Measurements from ENCODE around the gene SLIRP.
"Not testable (repeated sequence)": the region's sequence is repeated elsewhere in the genome, so short reads cannot be mapped to it uniquely, and the experiment has no call there.

SLIRP gene

DNA sequence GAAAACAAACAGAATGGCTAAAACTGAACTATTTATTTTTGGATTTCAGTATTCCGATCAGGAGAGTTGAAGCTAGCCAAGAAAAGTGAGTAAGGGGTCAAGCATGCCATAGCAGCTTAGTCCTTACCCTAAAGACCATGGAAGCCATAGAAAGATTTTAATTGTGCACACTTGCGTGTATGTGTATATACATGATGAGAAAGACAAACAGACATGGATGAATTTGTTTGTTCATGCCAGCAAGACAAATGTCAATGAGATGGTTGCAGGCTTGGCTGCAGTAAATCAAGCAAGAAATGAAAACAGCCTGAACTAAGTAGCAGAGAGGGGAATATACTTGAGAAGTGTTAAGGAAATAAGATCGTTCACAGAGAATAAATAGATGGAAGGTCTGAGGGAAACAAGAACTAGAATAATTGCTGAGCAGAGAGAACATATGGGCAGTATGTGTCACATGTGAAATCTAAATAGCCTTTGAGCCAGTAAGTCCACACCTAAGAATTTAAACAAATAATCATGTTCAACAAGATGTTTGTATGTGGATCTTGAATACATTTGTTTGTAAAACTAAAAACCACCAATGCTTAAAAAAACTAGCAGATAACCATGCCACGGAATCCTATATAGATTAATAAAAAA lies 38.3 kb downstream of the SLIRP start:
- no peak for DNase-seq

DNA sequence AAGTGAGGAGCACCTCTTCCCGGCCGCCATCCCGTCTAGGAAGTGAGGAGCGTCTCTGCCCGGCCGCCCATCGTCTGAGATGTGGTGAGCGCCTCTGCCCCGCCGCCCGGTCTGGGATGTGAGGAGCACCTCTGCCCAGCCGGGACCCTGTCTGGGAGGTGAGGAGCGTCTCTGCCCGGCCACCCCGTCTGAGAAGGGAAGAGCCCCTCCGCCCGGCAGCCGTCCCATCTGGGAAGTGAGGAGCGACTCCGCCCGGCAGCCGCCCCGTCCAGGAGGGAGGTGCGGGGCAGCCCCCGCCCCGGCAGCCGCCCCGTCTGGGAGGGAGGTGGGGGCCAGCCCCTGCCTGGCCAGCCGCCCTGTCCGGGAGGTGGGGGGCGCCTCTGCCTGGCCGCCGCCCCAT lies 39.5 kb downstream of the SLIRP start:
- not testable (repeated sequence) for DNase-seq

DNA sequence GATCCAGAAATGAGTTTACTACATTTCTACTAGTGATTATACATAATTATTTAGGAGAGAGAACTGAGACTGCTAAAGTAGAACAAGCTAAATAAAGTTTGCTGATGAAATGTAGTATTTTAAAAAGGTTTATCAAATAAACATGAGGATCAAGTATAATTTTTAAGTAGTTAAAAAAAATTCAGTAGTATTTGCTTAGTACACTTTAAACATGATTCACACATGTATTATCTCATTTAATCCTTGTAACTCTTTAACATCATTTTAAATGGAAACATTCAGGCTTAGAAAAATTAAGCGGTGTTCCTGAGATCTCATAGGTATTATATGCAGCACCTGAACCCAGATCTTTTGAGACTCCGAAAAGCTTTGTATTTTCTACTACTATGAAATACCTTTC lies 44.4 kb downstream of the SLIRP start:
- DNase-seq: no peak

DNA sequence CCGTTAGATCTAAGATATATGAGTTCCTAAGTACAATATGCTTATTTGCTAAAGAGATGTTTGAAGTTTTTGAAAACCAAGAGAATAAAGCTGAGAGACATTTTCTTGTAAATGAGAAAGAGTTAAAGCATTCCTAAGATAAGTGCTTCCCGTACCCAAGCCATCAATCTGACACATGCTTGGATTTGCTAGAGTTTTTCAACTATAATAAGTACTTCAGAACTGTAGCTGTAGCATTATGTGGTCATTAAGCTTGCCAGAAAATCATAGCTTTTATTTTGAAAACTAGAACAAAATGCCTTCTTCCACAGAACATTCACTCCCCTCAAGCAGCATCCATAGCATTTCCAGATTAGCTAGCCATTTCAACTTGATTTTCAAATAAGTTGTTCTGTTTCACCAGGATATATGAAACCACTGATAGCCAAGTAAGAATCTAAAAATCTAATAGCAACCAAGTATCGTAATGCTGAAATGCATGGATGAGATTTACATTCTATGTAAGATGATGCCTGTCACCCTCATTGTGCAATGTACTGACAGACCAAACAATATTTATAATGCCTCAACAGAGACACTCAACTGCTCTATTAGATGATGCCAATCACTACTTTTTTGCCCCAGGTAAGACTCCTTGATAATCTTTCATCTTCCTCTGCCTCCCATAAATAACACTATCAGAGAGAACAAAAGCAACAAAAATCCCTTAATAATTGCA lies 45.1 kb downstream of the SLIRP start:
- no peak for DNase-seq

- no peak for DNase-seq
These were observed 52.7 kb downstream of the SLIRP start, which contains the start of gene SNW1 for GRCh38 chr14:77760381-77761204. SNW1 (minus strand) TSS chr14:77761156; CDS start chr14:77761127, 29 bp downstream.

GRCh38 chr14:77761205-77761931 lies 53.5 kb downstream of the SLIRP start:
- DNase-seq: peak; percentile 63

DNA sequence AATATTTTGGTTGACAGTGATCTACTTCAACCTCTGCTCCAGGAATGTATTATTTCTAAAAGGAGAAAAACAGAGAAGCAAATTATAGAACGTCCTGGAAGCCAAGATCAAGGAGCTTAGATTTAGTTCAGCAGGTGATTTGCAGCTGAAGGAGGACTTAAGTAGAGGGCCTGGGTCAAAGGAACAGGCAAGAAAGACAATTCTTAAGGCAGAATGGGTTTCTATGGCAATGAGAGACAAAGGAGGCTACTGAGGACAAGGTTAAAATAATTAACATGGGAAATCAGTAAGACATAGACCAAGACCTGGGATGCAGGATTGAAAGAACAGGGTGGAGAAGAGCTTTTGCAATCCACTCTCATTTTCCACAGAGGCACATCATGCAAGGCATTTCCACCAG lies 55.4 kb downstream of the SLIRP start:
- DNase-seq: no peak

GRCh38 chr14:77763978-77764377 lies 56.1 kb downstream of the SLIRP start:
- no peak for DNase-seq
